Neural cell (in vitro differentiated cells): ENCODE data around the gene PCDHAC2. TPM values are rescaled to one million over a fixed set of nuclear protein-coding genes. Genes with fewer than 3 reads are reported as not detected.

Experiments
- H2AFZ ChIP-seq: fragments of 200-600, 300-800 bp; sonication (generic), shearing (Covaris generic); 2 replicates; pipeline ENCODE4 v1.6.0; 2014; ENCODE audit warnings: low read depth, mild to moderate bottlenecking, antibody characterized with exemption, low read length, moderate library complexity
- H3F3A ChIP-seq: fragments of 200-600 bp; shearing (Covaris generic); 2 replicates; pipeline ENCODE4 v1.6.1; 2016; ENCODE audit warnings: mild to moderate bottlenecking, moderate library complexity, mixed read lengths, antibody characterized with exemption, low read length; ENCODE audit not compliant: insufficient read depth, poor library complexity, severe bottlenecking
- H3K27ac ChIP-seq: fragments of 200-600, 300-800 bp; sonication (generic), shearing (Covaris generic); 2 replicates; pipeline ENCODE4 v1.5.1; 2014; ENCODE audit warnings: mild to moderate bottlenecking, low read length, moderate library complexity
- H3K27me3 ChIP-seq: fragments of 300-800, 200-600 bp; sonication (generic), shearing (Covaris generic); 2 replicates; pipeline ENCODE4 v1.6.0; 2014; ENCODE audit warnings: mild to moderate bottlenecking, low read depth, low read length, moderate library complexity; ENCODE audit not compliant: insufficient read depth
- H3K36me3 ChIP-seq: fragments of 300-800, 200-600 bp; sonication (generic), shearing (Covaris generic); 2 replicates; pipeline ENCODE4 v1.5.1; 2014; ENCODE audit warnings: mild to moderate bottlenecking, antibody characterized with exemption, low read length, moderate library complexity; ENCODE audit not compliant: insufficient read depth
- H3K4me2 ChIP-seq: fragments of 300-800, 200-600 bp; sonication (generic), shearing (Covaris generic); 2 replicates; pipeline ENCODE4 v1.6.0; 2014; ENCODE audit warnings: mild to moderate bottlenecking, low read length
- H3K4me3 ChIP-seq: fragments of 300-800, 200-600 bp; sonication (generic), shearing (Covaris generic); 2 replicates; pipeline ENCODE4 v1.5.1; 2014; ENCODE audit warnings: mild to moderate bottlenecking, low read length, moderate library complexity
- H3K79me2 ChIP-seq: fragments of 200-600 bp; shearing (Covaris generic); replicated peaks from 2 replicates; pipeline ENCODE4 v1.6.0; 2014; ENCODE audit warnings: mild to moderate bottlenecking, low read length, moderate library complexity; ENCODE audit not compliant: insufficient read depth
- H3K9ac ChIP-seq: fragments of 300-800, 200-600 bp; sonication (generic), shearing (Covaris generic); 2 replicates; pipeline ENCODE4 v1.6.1; 2016; ENCODE audit warnings: mild to moderate bottlenecking, low read length, mixed read lengths
- H3K9me2 ChIP-seq: fragments of 200-600 bp; shearing (Covaris generic); 2 replicates; pipeline ENCODE4 v1.6.1; 2016; ENCODE audit warnings: mild to moderate bottlenecking, low read length, mixed read lengths; ENCODE audit not compliant: insufficient read depth
- H3K9me3 ChIP-seq: fragments of 200-600, 300-800 bp; sonication (generic), shearing (Covaris generic); 2 replicates; pipeline ENCODE4 v1.6.1; 2016; ENCODE audit warnings: mild to moderate bottlenecking, mixed run types, low read length, moderate library complexity, mixed read lengths
- H4K20me1 ChIP-seq: fragments of 200-600 bp; shearing (Covaris generic); 2 replicates; pipeline ENCODE4 v1.6.1; 2016; ENCODE audit warnings: mild to moderate bottlenecking, mixed run types; ENCODE audit not compliant: insufficient read depth
- EP300 ChIP-seq: fragments of 450-650 bp; conservative IDR thresholded peaks from 2 replicates; pipeline ENCODE4 v1.6.1; 2014; ENCODE audit warnings: antibody characterized with exemption, mild to moderate bottlenecking, moderate library complexity; ENCODE audit not compliant: poor library complexity, severe bottlenecking
- EZH2 ChIP-seq: fragments of 200-600, 300-800 bp; shearing (Covaris generic), sonication (generic); IDR thresholded peaks from 2 replicates; pipeline ENCODE4 v1.6.1; 2014; ENCODE audit warnings: antibody characterized with exemption, low read length, borderline replicate concordance, mild to moderate bottlenecking; ENCODE audit not compliant: insufficient read depth, poor library complexity, severe bottlenecking
- MXI1 ChIP-seq: fragments of 450-650 bp; conservative IDR thresholded peaks from 2 replicates; pipeline ENCODE4 v1.6.1; 2014; ENCODE audit warnings: antibody characterized with exemption, mild to moderate bottlenecking; ENCODE audit not compliant: poor library complexity, severe bottlenecking
- POLR2AphosphoS5 ChIP-seq: IDR thresholded peaks from 2 replicates; pipeline ENCODE4 v1.6.1; 2012
- RAD21 ChIP-seq: fragments of 450-650 bp; conservative IDR thresholded peaks from 2 replicates; pipeline ENCODE4 v1.6.1; 2014; ENCODE audit warnings: antibody characterized with exemption, mild to moderate bottlenecking, moderate library complexity
- SMC3 ChIP-seq: fragments of 450-650 bp; conservative IDR thresholded peaks from 2 replicates; pipeline ENCODE4 v1.6.1; 2014; ENCODE audit warnings: antibody characterized with exemption, mild to moderate bottlenecking, moderate library complexity; ENCODE audit not compliant: poor library complexity
- TAF1 ChIP-seq: IDR thresholded peaks from 2 replicates; pipeline ENCODE4 v1.6.1; 2012; ENCODE audit warnings: low read depth
- polyA plus RNA-seq: library from polyadenylated mRNA; depleted of rRNA; stranded (reverse); fragments of >200 nt; gene quantifications from 2 replicates; pipeline ENCODE4 v1.2.3, GENCODE V29; 2014
- TF ChIP-seq, protein P1 (sequence below): IDR thresholded peaks from 2 replicates; pipeline ENCODE4 v1.6.1; 2012; ENCODE audit warnings: borderline replicate concordance
- TF ChIP-seq, protein P2 (sequence below): fragments of 450-650 bp; IDR thresholded peaks from 2 replicates; pipeline ENCODE4 v1.5.1; 2014; ENCODE audit warnings: antibody characterized with exemption, mild to moderate bottlenecking, moderate library complexity; ENCODE audit not compliant: poor library complexity, severe bottlenecking

The PCDHAC2 gene
- polyA plus RNA-seq, 1 donor from 2014 or later, result 7.6 TPM

DNA sequence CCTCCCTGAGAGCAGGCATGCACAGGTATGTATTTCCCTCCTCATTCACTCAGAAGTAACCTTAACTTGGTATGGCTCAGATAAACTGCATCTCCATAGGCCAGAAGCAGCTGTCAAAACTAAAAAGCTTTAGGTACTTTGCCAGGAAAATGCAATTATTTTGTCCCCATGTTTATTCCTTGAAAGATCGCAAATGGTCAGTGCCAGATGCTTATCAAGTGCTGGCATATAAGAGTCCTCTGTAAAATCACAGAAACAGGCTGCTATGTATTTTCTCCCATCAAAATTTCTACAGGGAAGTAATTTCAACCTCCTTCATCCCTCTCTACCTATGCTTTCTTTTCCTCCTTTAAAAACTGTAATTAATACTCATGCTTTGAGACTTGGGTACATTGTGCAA lies 12.7 kb downstream of the PCDHAC2 start:
- Histone ChIP-seq H3K9me3 (no peaks in the 10 kb centered on the region), H3K27ac (no peak overlapping the region), H3K9ac (no peak overlapping the region), H3K79me2 (peaks cover 9% of the 10 kb centered on the region), H3K27me3 (no peaks in the 10 kb centered on the region), H3F3A (peaks cover 14% of the 10 kb centered on the region), H3K9me2 (no peaks in the 10 kb centered on the region), H3K4me2 (no peak overlapping the region), H4K20me1 (no peaks in the 10 kb centered on the region), H2AFZ (no peak overlapping the region), H3K4me3 (no peak overlapping the region), H3K36me3 (peaks cover 6% of the 10 kb centered on the region)
- TF ChIP-seq RAD21 (no peak), TAF1 (no peak), POLR2AphosphoS5 (no peak), EP300 (no peak), SMC3 (no peak), EZH2 (no peak), MXI1 (no peak)
- TF ChIP-seq, protein P1, sequence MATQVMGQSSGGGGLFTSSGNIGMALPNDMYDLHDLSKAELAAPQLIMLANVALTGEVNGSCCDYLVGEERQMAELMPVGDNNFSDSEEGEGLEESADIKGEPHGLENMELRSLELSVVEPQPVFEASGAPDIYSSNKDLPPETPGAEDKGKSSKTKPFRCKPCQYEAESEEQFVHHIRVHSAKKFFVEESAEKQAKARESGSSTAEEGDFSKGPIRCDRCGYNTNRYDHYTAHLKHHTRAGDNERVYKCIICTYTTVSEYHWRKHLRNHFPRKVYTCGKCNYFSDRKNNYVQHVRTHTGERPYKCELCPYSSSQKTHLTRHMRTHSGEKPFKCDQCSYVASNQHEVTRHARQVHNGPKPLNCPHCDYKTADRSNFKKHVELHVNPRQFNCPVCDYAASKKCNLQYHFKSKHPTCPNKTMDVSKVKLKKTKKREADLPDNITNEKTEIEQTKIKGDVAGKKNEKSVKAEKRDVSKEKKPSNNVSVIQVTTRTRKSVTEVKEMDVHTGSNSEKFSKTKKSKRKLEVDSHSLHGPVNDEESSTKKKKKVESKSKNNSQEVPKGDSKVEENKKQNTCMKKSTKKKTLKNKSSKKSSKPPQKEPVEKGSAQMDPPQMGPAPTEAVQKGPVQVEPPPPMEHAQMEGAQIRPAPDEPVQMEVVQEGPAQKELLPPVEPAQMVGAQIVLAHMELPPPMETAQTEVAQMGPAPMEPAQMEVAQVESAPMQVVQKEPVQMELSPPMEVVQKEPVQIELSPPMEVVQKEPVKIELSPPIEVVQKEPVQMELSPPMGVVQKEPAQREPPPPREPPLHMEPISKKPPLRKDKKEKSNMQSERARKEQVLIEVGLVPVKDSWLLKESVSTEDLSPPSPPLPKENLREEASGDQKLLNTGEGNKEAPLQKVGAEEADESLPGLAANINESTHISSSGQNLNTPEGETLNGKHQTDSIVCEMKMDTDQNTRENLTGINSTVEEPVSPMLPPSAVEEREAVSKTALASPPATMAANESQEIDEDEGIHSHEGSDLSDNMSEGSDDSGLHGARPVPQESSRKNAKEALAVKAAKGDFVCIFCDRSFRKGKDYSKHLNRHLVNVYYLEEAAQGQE, result no peak
- TF ChIP-seq, protein P2, sequence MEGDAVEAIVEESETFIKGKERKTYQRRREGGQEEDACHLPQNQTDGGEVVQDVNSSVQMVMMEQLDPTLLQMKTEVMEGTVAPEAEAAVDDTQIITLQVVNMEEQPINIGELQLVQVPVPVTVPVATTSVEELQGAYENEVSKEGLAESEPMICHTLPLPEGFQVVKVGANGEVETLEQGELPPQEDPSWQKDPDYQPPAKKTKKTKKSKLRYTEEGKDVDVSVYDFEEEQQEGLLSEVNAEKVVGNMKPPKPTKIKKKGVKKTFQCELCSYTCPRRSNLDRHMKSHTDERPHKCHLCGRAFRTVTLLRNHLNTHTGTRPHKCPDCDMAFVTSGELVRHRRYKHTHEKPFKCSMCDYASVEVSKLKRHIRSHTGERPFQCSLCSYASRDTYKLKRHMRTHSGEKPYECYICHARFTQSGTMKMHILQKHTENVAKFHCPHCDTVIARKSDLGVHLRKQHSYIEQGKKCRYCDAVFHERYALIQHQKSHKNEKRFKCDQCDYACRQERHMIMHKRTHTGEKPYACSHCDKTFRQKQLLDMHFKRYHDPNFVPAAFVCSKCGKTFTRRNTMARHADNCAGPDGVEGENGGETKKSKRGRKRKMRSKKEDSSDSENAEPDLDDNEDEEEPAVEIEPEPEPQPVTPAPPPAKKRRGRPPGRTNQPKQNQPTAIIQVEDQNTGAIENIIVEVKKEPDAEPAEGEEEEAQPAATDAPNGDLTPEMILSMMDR, result no peak

DNA sequence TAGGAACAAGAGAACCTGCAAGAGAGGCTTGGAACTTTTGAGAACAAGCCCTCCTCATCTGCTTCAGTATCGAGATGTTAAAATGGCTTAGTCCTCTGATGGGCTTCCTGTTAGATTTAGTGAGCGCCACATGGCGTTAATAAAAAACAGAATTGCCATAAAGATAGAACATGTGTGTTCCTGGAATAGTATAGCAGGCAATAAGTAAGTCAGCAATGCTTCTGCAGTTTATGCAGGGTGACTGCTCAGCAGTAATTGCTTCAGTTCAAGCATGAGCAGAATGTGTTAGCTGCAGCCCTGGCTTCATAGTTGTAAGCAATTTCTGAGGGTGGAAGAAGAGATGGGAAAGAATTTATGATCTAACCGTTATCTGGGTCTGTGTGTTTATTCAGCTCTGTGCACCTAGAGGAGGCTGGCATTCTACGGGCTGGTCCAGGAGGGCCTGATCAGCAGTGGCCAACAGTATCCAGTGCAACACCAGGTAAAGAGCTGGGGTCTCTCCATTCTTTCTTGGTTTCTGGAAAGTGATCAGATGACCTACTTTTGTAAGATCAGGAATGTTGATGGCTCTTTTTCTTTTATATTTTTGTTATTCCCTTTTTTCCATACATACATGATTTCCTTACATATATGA lies 15.9 kb downstream of the PCDHAC2 start:
- Histone ChIP-seq H3K27me3 (no peaks in the 10 kb centered on the region), H3K9me3 (no peaks in the 10 kb centered on the region), H3K4me2 (no peak overlapping the region), H3K27ac (no peak overlapping the region), H3K79me2 (no peaks in the 10 kb centered on the region), H3F3A (peaks cover 6% of the 10 kb centered on the region), H3K4me3 (no peak overlapping the region), H4K20me1 (no peaks in the 10 kb centered on the region), H2AFZ (no peak overlapping the region), H3K36me3 (peaks cover 6% of the 10 kb centered on the region), H3K9me2 (no peaks in the 10 kb centered on the region), H3K9ac (no peak overlapping the region)
- TF ChIP-seq TAF1, result no peak
- TF ChIP-seq, protein P1, result no peak
- TF ChIP-seq, protein P2, result no peak
- no peak for TF ChIP-seq SMC3
